ENCODE data around the gene BRK1.
"Not testable (repeated sequence)": the region's sequence is repeated elsewhere in the genome, so short reads cannot be mapped to it uniquely, and the experiment has no call there.

BRK1 gene

GRCh38 chr3:10176150-10176549 lies 60.7 kb downstream of the BRK1 start:
- H3K4me3 ChIP-seq (ENCODE audit: low read depth, low read length): not testable (repeated sequence)

All from iPS-11a (cell line).